HG03108 (cell line): Measurements from ENCODE around the gene C6orf136.
A peak's percentile ranks its signal among the peaks of the same experiment; 100 is the strongest.
"Not testable (repeated sequence)": the region's sequence is repeated elsewhere in the genome, so short reads cannot be mapped to it uniquely, and the experiment has no call there.

Experiments used
- ATAC-seq: cut with Tn5 transposase; IDR thresholded peaks from one replicate; pipeline ENCODE4 v1.9.1; 2021; ENCODE audit warnings: moderate library complexity; ENCODE audit not compliant: unreplicated experiment

Gene C6orf136

GRCh38 chr6:30655743-30656094 lies 8.8 kb downstream of the C6orf136 start:
- ATAC-seq: no peak

- no peak for ATAC-seq
Observed at GRCh38 chr6:30656513-30656912, 9.6 kb downstream of the C6orf136 start.

- no peak for ATAC-seq
Observed at GRCh38 chr6:30657454-30657853, 10.5 kb downstream of the C6orf136 start.

GRCh38 chr6:30657922-30658321 lies 11.0 kb downstream of the C6orf136 start:
- ATAC-seq: not testable (repeated sequence)

GRCh38 chr6:30664994-30665767 lies 18.2 kb downstream of the C6orf136 start:
- ATAC-seq: no peak

- ATAC-seq: not testable (repeated sequence)
Observed at GRCh38 chr6:30666300-30666699, 19.4 kb downstream of the C6orf136 start.

- no peak for ATAC-seq
Observed at GRCh38 chr6:30670760-30671527, 24.0 kb downstream of the C6orf136 start.

GRCh38 chr6:30672445-30673253 lies 25.7 kb downstream of the C6orf136 start, which contains the start of gene DHX16:
Gene DHX16 (minus strand): TSS chr6:30673006. CDS start chr6:30672841, 165 bp downstream.
- peak; percentile 61 for ATAC-seq

- no peak for ATAC-seq
Observed at GRCh38 chr6:30676660-30677285, 29.8 kb downstream of the C6orf136 start.

GRCh38 chr6:30678964-30679726 lies 32.2 kb downstream of the C6orf136 start:
- peak; percentile 41 for ATAC-seq

- no peak for ATAC-seq
Observed at GRCh38 chr6:30679765-30680535, 33.0 kb downstream of the C6orf136 start.

GRCh38 chr6:30681766-30682142 lies 34.8 kb downstream of the C6orf136 start:
- no peak for ATAC-seq

GRCh38 chr6:30682143-30683117 lies 35.5 kb downstream of the C6orf136 start:
- ATAC-seq: peak; percentile 35

GRCh38 chr6:30683183-30683979 lies 36.4 kb downstream of the C6orf136 start:
- no peak for ATAC-seq

GRCh38 chr6:30683980-30684338 lies 37.0 kb downstream of the C6orf136 start:
- ATAC-seq: no peak

- ATAC-seq: no peak
Observed at GRCh38 chr6:30684386-30685156, 37.6 kb downstream of the C6orf136 start.
